GM18505 (cell line): Measurements from ENCODE around the gene ABCA2.

ENCODE experiments used
- ATAC-seq: cut with Tn5 transposase; IDR thresholded peaks from one replicate; pipeline ENCODE4 v1.9.1; 2021; ENCODE audit not compliant: unreplicated experiment
- POLR2A ChIP-seq: IDR thresholded peaks from 4 replicates; pipeline ENCODE4 v1.6.1; 2011; ENCODE audit warnings: borderline replicate concordance; ENCODE audit not compliant: insufficient read depth, insufficient read length; ENCODE audit errors: extremely low read depth

Gene ABCA2, protein sequence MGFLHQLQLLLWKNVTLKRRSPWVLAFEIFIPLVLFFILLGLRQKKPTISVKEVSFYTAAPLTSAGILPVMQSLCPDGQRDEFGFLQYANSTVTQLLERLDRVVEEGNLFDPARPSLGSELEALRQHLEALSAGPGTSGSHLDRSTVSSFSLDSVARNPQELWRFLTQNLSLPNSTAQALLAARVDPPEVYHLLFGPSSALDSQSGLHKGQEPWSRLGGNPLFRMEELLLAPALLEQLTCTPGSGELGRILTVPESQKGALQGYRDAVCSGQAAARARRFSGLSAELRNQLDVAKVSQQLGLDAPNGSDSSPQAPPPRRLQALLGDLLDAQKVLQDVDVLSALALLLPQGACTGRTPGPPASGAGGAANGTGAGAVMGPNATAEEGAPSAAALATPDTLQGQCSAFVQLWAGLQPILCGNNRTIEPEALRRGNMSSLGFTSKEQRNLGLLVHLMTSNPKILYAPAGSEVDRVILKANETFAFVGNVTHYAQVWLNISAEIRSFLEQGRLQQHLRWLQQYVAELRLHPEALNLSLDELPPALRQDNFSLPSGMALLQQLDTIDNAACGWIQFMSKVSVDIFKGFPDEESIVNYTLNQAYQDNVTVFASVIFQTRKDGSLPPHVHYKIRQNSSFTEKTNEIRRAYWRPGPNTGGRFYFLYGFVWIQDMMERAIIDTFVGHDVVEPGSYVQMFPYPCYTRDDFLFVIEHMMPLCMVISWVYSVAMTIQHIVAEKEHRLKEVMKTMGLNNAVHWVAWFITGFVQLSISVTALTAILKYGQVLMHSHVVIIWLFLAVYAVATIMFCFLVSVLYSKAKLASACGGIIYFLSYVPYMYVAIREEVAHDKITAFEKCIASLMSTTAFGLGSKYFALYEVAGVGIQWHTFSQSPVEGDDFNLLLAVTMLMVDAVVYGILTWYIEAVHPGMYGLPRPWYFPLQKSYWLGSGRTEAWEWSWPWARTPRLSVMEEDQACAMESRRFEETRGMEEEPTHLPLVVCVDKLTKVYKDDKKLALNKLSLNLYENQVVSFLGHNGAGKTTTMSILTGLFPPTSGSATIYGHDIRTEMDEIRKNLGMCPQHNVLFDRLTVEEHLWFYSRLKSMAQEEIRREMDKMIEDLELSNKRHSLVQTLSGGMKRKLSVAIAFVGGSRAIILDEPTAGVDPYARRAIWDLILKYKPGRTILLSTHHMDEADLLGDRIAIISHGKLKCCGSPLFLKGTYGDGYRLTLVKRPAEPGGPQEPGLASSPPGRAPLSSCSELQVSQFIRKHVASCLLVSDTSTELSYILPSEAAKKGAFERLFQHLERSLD (N-terminal part only)

DNA sequence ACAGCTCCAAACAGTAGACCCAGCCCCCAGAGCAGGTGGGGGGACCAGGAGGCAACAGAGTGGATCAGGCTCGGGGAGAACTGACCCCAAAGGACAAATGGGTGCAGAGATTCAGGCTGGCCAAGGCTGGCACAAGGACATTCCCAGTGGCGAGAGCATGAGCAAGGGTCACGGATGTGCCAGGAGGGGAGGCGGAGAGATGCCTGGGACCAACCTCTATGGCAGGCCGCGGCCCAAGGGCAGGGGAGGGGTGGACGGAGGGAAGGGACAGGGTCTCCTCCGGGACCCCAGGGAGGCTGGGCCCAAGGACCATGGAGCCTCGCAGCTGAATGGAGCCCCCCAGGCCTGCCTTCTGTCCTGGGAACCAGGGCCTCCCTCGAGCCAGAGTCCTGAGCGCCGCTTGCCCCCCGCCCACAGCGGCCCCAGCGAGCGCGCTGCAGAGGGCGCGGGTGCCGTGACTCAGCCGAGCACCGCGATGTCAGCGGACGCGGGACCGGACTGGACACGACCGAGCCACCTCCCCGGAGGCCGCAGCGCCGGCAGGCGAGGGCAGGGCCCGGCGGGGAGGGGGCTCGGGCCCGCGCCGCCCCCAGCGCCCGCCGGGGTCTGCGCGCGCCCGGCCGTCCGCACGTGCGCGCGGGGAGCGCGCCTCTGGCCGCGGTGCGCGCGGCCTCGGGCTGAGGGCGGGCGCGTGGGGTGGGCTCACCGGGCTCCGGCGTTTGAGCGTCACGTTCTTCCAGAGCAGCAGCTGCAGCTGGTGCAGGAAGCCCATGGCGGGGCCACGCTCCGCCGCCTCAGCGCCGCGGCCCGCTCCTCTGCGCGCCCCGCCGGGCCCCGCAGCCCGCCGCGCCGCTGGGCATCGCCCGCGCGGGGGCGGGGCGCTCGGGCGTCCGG, at the start of gene ABCA2:
Gene ABCA2, minus strand, starts transcription at position 869 of the 894 bp plus-strand sequence. Its CDS starts 97 bp downstream, at position 772.
- TF ChIP-seq POLR2A, result no peak
- no peak for ATAC-seq

DNA sequence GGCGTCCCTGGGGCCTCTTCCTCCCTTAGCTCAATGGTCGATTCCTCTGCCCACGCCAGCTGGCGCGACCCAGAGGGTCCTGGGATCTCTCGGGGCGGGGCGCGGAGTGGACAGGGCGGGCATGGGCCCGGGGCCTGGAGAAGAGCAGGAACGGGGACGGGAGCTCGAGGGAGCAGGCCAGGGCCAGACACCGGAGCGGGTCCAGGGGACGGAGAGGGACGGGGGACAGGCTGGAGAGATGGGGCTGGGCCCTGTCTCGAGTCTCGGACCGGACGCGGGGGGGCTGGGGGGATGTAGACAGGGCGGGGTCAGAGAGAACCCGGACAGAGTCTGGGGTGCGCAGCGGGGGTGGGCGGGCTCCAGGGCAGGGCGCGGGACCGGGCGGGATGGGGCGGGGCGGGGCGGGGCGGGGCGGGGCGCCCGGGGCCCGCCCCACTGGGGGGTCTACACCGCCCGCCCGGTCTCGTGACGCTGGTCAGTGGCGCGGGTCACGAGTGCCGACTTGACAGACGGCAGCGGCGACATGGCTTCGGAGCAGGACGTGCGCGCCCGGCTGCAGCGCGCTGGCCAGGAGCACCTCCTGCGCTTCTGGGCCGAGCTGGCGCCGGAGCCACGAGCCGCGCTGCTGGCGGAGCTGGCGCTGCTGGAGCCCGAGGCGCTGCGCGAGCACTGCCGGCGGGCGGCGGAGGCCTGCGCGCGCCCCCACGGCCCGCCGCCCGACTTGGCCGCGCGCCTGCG, 49.1 kb upstream of the ABCA2 start, which contains the start of gene UAP1L1:
Gene UAP1L1, plus strand, starts transcription at position 508 of the 738 bp plus-strand sequence. Its CDS starts 16 bp downstream, at position 524.
- TF ChIP-seq POLR2A, result peak; percentile 64
- ATAC-seq, result peak; percentile 57

DNA sequence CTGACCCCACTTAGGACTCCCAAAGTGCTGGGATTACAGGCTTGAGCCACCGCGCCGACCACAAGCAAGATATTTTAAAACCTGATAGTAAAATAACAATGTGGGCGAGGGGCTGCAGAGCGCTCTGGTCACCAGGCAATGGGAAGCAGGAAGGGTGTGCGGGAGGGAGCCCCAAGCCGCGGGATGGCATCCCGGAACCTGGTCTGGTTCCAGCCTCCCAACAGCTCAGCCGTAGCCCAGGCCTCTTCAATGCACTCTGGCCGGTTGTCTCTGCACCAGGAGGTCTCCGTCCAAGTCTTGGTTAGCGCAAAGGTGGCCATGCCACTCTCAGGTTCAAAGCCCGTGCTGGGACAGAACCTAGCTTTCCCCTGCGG, 48.6 kb upstream of the ABCA2 start:
- ATAC-seq, result no peak

DNA sequence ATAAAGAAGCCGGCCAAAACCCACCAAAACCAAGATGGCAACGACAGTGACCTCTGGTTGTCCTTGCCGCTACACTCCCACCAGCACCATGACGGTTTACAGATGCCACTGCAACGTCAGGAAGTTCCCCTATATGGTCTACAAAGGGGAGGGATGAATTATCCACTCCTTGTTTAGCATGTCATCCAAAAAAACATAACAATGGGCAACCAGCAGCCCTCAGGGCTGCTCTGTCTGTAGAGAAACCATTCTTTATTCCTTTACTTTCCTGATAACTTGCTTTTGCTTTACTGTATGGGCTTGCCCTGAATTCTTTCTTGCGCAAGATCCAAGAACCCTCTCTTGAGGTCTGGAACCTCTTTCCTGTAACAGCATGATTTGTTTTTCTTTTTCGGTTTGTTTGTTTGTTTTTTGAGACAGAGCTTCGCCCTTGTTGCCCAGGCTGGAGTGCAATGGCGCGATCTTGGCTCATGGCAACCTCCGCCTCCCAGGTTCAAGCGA, 47.3 kb upstream of the ABCA2 start:
- no peak for ATAC-seq
- TF ChIP-seq POLR2A, result no peak

More for the DNA sequence above, 48.6 kb upstream of the ABCA2 start:
- TF ChIP-seq POLR2A, result no peak

DNA sequence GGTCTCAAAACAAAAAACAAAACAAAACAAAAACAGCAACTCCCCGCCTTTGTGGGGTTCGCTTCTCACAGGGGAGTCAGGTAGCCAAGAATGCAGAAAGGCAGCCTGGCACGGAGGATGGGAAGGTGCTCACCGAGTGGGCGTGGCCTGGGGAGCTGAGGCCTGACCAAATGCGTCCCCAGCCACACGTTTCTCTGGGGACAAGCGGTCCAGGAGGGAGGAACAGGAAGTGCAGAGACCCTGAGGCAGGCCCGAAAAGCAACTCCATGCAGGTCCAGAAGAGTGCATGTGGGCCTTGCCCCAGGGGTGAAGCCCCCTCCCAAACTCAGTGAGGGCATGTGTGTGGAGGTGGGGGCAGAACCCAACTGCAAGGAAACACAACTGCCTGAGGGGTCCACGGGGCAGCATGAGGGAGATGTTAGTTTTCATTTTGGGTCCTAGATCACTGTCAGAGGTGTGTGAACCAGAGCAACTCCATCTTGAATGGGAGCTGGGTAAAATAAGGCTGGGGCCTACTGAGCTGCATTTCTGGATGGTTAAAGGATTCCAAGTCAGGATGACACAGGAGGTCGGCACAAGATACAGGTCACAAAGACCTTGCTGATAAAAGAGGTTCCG, 46.7 kb upstream of the ABCA2 start:
- ATAC-seq, result no peak
- TF ChIP-seq POLR2A, result no peak

DNA sequence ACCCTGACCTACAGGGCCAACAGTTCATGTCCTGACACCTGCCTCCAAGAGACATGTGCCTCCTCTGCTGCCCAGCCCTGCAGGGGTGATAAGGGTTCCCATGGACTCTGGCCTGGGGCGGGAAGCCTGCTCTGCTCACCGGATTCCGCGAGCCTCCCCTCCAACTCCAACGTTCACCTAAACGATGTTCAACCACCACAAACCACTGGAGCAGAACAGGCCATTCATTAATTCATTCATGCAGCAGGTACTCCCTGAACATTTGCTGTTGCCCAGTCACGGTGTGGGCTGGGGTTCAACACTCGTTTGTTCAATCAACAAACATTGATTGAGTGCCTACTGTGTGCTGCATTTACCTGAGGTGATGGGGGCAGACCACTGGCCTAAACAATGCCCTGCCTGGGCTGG, 46.0 kb upstream of the ABCA2 start:
- TF ChIP-seq POLR2A, result no peak
- no peak for ATAC-seq

DNA sequence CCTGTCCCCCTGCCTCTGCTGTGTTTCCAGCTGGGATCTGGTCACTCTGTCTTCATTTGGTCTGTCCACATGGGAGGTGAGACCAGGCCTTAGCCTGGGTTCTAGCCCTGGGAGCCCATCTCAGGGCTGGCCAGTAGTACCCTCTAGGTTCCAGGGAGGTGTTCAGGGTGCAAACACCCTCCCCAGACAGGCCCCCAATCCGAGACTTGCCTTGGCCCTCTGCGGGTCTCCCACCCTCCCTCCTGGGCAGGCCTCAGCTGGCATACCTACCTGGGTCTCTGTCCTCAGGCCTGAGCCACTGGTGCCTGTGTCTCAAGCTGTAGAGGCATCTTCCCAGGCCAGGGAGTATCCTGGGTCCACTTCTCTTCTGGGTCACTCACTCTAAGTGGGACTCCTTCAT, 43.2 kb upstream of the ABCA2 start:
- no peak for ATAC-seq
- TF ChIP-seq POLR2A, result no peak

DNA sequence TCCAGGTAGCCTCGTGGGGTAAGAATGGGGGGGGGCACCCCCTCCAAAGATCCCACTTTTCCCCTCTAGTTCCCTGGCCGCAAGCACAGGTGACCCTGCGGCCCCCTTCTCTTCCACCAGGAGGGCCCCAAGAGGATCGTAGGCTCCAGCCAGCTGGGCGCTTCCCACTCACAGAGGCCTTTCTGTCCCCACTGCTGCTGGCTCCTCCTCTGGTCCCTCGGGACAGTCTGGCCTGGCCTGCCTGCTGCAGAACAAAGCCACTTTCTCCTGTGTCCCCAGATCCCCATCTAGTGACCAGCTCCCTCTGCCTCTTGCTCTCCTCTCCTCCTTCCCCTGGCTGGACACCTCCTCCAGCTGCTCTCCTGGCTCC, 42.9 kb upstream of the ABCA2 start:
- no peak for TF ChIP-seq POLR2A
- ATAC-seq, result peak; percentile 8

DNA sequence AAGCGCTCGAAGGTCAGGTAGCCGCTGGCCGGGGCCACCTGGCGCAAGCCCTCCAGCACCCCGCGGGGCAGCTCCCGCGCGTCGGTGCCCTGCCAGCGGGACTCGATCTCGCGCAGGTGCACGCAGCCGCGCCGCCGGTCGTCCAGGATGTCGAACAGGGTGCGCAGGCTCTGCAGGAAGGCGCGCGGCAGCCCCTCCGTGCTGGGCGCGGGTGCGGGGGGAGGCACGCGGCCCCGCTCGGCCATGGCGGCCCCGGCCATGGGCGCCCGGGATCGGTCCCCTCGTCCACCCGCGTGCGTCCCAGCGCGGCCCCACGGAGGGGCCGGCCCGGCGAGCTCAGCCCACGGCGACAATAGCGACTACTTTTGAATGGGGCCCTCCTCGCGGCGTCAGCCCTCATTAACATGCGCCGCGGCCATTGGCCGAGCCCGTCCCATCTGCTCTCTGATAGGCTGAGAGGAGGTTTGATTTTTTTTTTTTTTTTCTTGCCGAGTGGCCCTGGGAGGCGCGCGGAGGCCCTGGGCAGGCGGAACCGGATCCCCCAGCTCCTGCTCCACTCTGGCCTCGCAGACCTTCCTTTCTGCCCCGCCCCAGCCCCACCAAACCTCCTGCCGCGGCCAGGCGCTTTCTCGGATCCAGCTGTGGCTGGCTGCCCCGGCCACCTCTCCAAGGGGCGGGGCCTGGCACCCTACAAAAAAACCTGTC, 42.3 kb upstream of the ABCA2 start, which contains the start of gene SAPCD2:
Gene SAPCD2, minus strand, starts transcription at position 357 of the 705 bp plus-strand sequence. Its CDS starts 97 bp downstream, at position 260.
- peak; percentile 61 for TF ChIP-seq POLR2A
- peak; percentile 69 for ATAC-seq

DNA sequence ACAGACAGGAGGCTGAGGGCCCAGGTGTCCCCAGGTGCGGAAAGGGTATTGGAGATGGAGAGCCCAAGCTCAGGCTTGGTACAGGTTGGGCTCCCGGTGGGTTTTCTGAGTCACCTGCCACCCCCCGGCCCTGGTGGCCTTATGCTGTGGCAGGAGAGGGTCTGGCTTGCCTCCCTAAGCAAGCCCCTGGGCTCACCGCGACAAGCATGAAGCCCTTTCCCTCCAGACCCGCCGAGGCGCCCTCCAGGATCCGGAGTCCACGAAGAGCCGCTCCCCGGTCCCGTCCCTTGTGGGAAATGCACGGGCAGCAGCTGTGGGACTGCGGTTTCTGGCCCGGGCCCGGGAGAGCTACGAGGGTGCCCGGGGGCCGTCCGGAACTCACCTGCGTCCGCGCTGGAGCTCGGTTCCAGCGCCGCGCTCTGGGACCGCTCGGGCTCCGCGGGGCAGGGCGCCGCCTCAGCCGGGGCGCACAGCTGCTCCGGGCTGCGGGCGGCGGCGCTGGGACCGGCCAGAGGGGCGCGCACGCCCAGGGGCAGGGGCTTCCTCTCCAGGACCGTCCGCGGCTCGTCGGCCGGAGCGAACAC, 41.6 kb upstream of the ABCA2 start:
- no peak for TF ChIP-seq POLR2A
- peak; percentile 7 for ATAC-seq
